GM10266 (cell line): ENCODE results near the gene LTBP1.
"Not testable (repeated sequence)": the region's sequence is repeated elsewhere in the genome, so short reads cannot be mapped to it uniquely, and the experiment has no call there.

Experiments
- DNase-seq: peaks from one replicate; pipeline ENCODE4 v3.0.0; 2012; ENCODE audit errors: extremely low spot score
- TF ChIP-seq, protein P1 (sequence below): IDR thresholded peaks from 2 replicates; pipeline ENCODE4 v1.5.1; 2012; ENCODE audit warnings: mild to moderate bottlenecking, low read depth; ENCODE audit not compliant: control insufficient read depth, insufficient read depth; ENCODE audit errors: missing control alignments

The LTBP1 gene

GRCh38 chr2:33350632-33351031, 403.9 kb downstream of the LTBP1 start:
- TF ChIP-seq, protein P1, sequence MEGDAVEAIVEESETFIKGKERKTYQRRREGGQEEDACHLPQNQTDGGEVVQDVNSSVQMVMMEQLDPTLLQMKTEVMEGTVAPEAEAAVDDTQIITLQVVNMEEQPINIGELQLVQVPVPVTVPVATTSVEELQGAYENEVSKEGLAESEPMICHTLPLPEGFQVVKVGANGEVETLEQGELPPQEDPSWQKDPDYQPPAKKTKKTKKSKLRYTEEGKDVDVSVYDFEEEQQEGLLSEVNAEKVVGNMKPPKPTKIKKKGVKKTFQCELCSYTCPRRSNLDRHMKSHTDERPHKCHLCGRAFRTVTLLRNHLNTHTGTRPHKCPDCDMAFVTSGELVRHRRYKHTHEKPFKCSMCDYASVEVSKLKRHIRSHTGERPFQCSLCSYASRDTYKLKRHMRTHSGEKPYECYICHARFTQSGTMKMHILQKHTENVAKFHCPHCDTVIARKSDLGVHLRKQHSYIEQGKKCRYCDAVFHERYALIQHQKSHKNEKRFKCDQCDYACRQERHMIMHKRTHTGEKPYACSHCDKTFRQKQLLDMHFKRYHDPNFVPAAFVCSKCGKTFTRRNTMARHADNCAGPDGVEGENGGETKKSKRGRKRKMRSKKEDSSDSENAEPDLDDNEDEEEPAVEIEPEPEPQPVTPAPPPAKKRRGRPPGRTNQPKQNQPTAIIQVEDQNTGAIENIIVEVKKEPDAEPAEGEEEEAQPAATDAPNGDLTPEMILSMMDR, result no peak
- no peak for DNase-seq

GRCh38 chr2:33351781-33352180, 405.0 kb downstream of the LTBP1 start:
- TF ChIP-seq, protein P1, result no peak
- DNase-seq, result no peak

DNA sequence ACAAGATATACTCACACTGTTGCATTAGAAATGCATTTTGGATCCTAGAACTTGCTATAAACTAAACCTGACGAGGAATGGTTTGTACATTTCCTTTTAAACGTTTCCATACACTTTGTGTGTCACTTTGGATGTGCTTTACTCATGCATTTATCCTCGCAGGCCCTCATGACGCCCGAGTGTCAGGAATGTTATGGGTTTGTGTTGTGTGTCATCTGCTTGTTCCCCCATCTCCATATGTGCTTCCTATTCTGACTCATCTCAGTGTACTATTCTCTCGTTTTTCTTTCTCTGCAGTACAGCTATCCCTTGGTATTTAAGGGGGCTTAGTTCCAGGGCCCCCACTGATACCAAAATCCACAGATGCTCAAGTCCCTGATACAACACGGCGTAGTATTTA, 408.2 kb downstream of the LTBP1 start:
- no peak for DNase-seq
- TF ChIP-seq, protein P1, result no peak

DNA sequence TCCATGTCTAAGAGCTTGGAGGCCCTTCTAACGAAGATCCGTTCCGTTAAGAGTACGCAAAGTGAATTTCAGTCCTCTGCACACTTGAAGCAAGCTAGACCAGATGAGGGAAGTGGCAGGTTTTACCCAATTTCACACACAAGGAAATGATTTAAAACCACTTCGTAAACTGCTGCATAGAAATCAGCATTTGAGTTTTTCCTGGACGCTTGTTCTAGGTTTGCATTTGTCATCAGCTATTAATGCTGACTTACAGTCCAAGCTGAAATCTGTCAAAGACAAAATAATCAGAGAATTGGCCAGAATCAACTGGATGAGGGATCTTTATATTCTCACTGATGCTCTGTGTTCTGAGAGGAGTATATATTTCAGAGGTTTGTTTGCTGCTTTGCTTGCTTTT, 412.1 kb downstream of the LTBP1 start:
- TF ChIP-seq, protein P1, result no peak
- DNase-seq, result no peak

DNA sequence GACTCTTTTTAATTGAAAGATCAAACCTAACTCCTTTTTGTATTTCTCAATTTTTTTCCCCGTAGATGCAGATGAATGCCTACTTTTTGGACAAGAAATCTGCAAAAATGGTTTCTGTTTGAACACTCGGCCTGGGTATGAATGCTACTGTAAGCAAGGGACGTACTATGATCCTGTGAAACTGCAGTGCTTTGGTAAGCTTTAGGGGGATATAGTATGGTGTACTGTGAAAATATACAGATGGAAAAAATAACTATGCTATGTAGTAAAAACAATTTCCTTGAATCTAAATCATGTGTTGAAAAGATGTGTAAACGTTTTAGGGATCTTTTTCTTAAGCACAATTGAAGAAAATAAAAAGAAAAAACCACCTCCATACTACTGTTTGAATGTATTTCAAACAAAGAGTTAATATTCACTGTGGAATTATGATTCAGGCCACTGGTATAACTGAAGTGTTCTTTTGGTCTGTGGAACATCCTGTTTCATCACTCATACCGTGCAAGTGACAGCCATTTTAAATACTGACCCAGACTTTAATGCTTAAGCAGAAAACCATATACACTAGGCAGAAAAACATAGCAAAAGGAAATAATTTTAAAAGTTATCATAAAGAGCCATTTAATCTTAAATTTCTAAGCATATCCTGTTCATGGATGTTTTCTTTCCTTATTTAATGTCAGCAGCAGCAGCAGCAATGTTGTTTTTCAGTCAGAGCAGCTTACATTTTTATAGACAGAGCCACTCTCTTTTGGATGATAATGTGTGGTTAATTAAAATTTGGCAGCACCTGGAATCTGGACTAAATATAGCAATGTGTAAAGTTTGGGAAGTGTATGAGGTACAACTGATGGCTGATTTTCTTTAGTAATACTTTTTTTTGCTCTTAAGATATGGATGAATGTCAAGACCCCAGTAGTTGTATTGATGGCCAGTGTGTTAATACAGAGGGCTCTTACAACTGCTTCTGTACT, 416.9 kb downstream of the LTBP1 start:
- TF ChIP-seq, protein P1, result no peak
- no peak for DNase-seq

GRCh38 chr2:33365264-33365970, 418.7 kb downstream of the LTBP1 start:
- no peak for DNase-seq
- TF ChIP-seq, protein P1, result no peak

DNA sequence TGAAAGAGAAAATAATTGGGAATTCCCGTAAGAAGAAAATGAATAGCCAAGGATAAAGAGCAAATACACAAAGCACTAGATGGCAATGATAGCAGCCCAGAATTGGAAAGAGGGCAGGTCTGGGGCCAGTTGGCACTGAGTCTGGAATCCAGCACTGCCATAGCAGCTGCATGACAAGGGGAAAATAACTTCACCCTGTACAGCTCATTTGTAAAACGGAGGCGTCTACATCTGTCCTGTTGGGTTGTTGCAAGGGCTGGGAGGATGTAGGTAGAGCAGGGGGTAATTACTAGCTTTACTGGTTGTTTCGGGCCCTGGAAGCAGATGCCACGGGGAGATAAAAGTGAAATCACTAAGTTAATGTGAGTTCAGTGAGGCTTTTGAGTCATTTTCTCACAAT, 419.7 kb downstream of the LTBP1 start:
- no peak for DNase-seq
- TF ChIP-seq, protein P1, result no peak

DNA sequence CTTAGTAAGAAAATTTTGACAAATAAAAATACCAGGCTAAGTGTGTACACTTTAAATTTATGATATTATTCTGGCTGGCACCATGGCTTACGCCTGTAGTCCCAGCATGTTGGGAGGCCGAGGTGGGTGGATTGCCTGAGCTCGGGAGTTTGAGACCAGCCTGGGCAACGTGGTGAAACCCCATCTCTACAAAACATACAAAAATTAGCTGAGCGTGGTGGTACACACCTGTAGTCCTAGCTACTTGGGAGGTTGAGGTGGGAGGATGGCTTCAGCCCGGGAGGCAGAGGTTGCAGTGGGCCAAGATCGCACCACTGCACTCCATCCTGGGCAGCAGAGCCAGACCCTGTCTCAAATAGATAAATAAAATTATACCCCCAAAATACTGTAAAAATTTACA, 421.8 kb downstream of the LTBP1 start:
- DNase-seq, result not testable (repeated sequence)
